MV-4-11 (cell line): ENCODE results near the gene CYP4F12.
"Not testable (repeated sequence)": the region's sequence is repeated elsewhere in the genome, so short reads cannot be mapped to it uniquely, and the experiment has no call there.

ENCODE experiments used
- DNase-seq: peaks from one replicate; lab custom pipeline; 2025; lab: John Stamatoyannopoulos, UW

Gene CYP4F12

DNA sequence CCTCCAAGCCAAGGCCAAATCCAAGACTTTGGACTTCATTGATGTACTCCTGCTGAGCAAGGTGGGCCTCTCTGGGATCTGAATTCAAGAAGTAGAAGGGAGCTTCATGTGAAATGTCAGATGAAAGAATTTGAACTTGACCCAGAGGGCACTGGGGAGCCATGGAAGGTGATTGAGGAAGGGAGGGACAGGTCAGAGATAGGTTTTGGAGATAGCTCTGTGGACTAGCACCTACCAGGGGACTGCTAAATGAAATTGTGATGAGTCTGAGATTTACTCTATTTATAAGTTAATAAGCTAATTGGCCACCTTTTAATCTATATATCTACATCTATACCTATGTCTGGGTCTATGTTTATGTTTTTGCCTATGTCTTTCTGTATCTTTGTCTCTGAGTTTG is 22.8 kb upstream of the CYP4F12 start:
- not testable (repeated sequence) for DNase-seq

DNA sequence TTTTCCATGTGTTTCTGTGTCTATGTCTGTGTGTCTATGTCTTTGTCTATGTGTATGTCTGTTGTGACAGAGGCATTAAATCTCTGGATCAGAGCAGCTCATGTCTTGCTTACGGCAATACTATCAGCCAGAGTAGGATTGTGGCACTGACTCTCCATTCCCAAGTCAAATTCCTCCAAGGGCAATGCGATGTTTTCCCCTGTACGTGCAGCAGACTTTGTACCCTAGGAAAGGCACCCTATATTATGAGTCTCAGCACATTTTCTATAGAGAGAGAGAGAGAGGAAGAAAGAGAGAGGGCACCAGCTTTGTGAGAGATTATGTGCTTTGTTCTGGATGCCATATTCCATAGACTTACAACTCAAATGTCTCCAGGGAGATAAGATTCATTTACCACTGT is 21.1 kb upstream of the CYP4F12 start:
- no peak for DNase-seq

DNA sequence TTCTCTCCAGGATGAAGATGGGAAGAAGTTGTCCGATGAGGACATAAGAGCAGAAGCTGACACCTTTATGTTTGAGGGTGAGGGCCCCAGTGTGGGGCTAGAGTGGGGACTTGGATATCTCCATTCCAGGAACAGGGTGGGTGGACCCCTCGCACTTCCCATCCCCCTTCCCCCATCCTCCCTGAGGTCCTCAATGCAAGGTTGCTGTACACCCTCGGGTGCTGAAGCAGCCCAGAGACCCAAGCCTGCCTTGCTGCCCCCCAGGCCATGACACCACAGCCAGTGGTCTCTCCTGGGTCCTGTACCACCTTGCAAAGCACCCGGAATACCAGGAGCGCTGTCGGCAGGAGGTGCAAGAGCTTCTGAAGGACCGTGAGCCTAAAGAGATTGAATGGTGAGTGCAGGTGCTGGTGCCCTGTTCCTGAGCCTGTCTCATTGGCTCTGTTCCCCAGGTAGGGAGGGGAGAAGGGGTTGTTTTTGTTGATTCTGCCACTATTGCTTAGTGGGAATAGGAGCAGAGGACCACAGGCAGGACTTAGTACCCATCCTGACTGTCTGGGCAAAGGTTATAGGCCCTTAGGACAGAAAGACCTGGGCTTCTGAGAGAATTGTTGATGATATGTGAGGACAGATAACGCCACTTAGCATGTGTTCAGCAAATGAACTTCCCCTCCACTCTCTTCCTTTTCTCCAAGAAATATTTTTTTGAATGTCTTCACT is 20.2 kb upstream of the CYP4F12 start:
- DNase-seq: no peak

DNA sequence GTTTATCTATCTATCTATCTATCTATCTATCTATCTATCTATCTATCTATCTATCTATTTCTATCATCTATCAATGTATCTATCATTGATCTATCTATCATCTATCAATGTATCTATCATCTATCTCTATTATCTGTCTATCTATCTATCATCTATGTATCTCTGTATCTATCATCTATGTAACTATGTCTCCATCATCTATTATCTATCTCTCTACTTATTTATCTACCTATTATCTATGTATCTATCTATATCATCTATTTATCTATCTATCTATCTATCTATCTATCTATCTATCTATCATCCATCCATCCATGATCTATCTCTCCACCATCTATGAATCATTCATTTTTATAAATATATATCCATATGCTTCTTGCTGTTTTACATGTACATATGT is 16.4 kb upstream of the CYP4F12 start:
- DNase-seq: no peak

DNA sequence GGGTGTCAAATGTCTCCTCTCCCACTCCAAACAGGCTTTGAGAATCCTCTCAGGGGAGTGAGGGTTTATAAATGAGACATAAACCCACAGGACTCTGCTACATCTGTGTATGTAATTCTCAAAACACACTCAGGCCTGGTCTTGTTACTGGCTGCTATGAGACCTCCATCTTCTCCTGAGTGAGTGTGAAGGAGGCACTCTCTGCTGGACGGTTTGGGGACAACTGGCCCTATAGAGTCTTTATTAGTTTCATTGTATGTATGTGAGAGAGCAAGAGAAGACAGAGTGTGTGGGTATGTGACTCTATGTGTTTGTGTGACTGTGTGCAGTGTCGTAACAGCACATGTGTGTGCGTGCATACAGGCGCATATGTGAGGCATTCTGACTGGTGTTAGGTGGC is 9.6 kb upstream of the CYP4F12 start:
- no peak for DNase-seq

- DNase-seq: no peak
Measured at GRCh38 chr19:15666186-15666585, 6.7 kb upstream of the CYP4F12 start.

DNA sequence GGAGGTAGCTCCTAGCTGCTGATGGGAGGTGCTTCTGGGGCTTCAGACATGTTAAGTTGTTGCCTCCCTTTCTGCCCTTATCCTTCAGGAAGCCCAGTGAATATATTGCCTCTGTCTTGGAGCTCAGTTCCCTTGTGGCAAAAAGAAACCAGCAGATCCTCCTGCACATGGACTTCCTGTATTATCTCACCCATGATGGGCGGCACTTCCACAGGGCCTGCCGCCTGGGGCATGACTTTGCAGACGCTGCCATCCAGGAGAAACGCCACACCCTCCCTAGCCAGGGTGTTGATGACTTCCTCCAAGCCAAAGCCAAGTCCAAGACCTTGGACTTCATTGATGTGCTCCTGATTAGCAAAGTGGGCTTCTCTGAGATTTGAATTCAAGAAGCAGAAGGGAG is 6.0 kb upstream of the CYP4F12 start:
- DNase-seq: peak; percentile 47

GRCh38 chr19:15669440-15669839 is 3.4 kb upstream of the CYP4F12 start:
- no peak for DNase-seq

DNA sequence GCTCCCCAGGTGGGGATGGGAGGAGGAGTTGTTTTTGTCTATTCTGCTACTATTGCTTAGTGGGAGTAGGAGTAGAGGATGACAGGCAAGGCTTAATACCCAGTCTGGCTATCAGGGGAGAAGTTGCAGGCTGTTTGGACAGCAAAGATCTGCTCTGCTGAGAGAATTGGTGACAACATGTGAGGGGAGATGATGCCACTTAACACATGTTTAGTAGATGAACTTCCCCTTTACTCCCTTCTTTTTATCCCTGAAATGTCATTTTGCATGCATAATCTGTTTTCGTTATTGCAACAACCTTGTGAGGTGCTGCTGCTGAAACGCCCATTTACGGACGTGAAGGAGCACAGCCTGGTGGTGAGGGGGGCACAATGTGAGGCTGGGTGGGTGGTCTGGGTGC is 3.0 kb upstream of the CYP4F12 start:
- DNase-seq: no peak

DNA sequence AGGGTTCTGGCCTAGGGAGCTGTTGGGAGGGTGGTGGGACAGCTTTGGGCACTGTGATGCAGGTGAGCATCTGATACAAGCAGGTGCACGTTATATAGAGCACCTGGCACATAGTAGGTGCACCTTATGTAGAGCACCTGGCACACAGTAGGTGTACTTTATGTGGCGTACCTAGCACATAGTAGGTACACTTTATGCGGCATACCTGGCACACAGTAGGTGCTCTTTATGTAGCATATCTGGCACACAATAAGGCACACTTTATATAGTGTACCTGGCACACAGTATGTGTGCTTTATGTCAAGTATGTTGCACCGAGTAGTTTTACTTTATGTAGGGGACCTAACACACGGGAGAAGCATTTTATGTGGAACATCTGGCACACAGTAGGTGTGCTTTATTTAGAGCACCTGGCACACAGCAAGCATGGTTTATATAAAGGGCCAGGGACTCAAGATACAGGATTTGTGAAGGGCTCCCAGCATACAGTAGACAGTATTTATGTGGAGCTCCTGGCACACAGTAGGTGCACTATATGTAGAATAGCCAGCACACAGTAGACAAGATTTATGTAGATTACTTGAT is 1.6 kb upstream of the CYP4F12 start:
- DNase-seq: no peak

DNA sequence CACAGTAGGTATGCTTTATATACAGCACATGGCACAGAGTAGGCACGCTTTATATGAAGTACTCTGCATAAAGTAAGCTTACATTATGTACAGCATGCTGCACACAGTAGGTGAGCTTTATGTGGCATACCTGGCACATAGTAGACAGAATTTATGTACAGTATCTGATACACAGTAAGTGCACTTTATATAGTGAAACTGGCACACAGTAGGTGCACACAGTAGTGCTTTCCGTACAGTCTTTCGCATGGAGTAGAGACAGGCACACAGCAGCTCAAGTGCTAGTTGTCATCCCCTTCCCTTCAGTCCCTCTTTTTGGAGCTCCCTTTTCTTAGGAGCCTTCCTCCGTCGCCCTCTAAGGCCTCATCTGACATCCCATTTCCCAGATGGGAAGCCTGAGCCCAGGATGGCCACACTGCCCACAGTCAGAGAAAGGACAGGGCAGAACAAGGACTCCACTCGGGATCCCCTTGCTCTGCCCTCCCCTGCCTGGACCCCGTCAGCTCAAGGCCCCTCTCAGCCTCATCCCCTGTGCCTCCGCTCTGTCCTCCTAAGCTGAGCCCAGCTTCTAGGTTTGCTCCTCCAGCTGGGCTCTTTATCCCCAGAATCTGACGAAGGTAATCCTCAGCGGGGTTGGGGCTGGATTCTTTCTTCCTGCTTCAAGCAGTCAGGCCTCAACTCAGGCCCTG is 852 bp upstream of the CYP4F12 start:
- no peak for DNase-seq

DNA sequence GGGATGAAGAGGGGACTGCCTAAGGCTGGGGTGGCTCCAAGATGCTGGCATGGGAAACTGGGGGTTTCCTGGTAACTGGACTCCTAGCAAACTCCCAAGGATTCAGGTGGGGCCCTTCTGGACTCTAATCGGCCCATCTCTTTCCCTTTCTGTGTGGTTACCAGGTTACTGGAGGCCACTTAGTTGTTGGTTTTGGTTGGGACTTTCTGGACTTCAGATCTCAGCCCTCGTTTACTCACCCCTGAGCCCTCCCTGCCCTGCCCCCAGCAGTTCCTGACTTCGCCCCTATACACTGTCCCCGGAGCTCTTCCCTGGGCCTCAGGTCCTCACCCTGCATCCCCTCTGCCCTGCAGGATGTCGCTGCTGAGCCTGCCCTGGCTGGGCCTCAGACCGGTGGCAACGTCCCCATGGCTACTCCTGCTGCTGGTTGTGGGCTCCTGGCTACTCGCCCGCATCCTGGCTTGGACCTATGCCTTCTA is 328 bp downstream of the CYP4F12 start:
- no peak for DNase-seq

- DNase-seq: no peak
Measured at GRCh38 chr19:15675560-15675959, 2.7 kb downstream of the CYP4F12 start.

DNA sequence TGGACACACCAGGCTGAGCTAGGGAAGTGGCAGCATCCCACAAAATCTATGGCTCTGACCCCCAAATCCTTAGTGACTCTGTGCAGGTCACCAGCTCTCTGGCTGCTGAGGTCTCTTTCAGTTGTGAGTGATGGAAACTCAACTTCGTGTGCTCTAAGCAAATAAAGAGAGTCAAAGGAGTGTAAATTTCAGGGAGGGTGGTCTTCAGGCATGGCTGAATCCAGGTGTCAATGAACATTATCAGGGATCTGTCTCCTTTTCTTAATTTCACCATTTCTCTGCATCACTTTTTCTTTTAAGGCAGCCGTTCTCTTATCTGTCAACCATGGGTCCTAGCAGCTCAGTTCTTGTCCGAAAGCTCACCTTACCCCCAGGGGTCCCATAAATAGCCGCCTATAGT is 6.2 kb downstream of the CYP4F12 start:
- no peak for DNase-seq

GRCh38 chr19:15679865-15680264 is 7.0 kb downstream of the CYP4F12 start:
- not testable (repeated sequence) for DNase-seq

DNA sequence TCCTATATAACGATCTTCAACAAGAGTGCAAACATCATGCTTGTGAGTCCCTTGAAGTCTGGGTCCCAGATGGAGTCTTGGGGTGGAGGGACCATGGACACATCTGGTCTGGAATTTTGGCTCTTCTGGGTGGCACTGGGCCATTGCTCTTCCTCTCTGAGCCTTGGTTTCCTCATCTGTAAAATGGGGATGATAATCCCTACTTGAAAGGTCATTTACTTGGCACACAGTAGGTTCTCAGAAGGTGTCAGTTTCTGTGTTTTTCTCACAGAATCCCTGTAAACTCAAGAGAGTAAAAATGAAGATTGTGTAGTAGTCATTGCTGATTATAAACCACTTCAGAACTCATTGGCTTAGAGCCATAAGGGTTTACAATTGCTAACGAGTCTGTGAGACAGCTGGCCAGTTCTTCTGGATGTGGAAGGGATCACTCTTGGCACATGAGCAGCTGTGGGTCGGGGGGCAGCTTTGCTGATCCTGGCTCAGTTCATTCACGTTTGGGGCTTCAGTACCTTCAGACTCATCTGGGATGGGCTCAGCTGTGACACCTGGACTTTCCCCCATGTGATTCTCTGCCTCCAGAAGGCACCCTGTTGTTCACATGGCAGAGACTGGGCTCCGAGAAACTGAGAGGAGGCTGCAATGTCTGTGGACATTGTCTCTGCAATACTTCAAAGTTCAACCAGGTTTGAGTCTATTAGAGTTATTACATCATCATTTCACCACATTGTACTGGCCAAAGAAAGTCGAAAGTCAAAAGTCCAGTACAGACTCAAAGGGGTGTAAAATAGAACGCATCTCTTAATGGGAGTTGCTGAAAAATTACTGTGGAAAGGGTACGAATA is 7.8 kb downstream of the CYP4F12 start:
- DNase-seq: no peak

DNA sequence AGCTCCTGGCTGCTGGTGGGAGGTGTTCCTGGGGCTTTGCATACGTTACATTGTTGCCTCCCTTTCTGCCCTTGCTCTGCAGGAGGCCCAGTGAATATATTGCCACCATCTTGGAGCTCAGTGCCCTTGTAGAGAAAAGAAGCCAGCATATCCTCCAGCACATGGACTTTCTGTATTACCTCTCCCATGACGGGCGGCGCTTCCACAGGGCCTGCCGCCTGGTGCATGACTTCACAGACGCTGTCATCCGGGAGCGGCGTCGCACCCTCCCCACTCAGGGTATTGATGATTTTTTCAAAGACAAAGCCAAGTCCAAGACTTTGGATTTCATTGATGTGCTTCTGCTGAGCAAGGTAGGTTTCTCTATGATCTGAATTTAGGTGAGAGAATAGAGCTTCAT is 10.5 kb downstream of the CYP4F12 start:
- no peak for DNase-seq

DNA sequence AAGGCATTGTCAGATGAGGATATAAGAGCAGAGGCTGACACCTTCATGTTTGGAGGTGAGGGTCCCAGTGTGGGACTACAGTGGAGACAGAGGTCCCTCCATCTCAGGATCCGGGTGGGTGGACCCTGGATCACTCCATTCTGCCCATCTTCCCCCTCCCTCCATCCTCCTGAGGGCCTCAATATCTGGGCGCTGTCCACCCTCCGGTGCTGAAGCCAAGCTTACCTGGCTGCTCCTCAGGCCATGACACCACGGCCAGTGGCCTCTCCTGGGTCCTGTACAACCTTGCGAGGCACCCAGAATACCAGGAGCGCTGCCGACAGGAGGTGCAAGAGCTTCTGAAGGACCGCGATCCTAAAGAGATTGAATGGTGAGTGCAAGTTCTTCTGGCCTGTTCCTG is 11.9 kb downstream of the CYP4F12 start:
- no peak for DNase-seq

GRCh38 chr19:15696654-15697194 is 23.8 kb downstream of the CYP4F12 start:
- no peak for DNase-seq

GRCh38 chr19:15701757-15702533 is 29.1 kb downstream of the CYP4F12 start:
- no peak for DNase-seq

DNA sequence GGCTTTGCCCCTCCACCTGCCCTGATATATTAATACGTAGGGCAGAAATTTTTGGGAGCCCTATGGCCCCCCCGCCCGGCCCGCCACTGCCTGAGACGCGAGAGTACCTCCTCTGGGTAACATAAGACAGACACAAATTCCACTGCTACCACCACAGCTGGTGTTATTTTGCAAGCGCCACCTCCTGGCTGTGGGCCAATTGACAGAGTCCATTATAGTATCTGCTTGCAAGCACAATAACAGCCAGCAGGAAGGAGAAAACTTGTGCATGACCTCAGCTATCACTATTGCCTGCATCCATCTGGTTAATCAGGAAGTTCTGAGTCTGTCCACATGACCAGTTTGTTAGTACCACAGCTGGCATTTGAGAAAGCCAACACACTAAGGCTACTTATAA is 29.6 kb downstream of the CYP4F12 start:
- peak; percentile 96 for DNase-seq
